ENCODE measurements around the gene COG5.

DNA sequence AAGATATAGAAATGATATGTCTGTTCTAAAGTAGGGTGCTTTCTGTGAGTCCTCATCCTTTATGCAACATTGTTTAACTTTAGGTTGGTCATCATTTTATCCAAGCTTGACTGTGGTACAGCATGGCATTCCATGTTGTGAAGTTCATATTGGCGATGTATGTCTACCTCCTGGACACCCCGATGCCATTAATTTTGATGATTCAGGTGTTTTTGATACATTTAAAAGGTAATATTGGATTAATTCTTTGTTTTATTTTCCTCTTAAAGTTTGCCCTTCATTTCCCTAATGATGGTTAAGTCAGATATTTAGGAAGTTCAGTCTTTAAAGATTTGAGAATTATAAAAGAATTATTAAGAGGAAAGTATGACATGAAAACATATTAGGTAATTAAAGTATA lies 373.6 kb downstream of the COG5 start:
- TF ChIP-seq POLR2A (IDR thresholded peaks at IDR 0.05) (no peak), CTCF (IDR thresholded peaks at IDR 0.05) (no peak)

All from adrenal gland (tissue), 5 donors.